ENCODE results near the gene PNLIPRP3. TPM values are rescaled to one million over a fixed set of nuclear protein-coding genes. Genes with fewer than 3 reads are reported as not detected.

The PNLIPRP3 gene
- total RNA-seq, 1 experiment from 2014 or later = not detected

DNA sequence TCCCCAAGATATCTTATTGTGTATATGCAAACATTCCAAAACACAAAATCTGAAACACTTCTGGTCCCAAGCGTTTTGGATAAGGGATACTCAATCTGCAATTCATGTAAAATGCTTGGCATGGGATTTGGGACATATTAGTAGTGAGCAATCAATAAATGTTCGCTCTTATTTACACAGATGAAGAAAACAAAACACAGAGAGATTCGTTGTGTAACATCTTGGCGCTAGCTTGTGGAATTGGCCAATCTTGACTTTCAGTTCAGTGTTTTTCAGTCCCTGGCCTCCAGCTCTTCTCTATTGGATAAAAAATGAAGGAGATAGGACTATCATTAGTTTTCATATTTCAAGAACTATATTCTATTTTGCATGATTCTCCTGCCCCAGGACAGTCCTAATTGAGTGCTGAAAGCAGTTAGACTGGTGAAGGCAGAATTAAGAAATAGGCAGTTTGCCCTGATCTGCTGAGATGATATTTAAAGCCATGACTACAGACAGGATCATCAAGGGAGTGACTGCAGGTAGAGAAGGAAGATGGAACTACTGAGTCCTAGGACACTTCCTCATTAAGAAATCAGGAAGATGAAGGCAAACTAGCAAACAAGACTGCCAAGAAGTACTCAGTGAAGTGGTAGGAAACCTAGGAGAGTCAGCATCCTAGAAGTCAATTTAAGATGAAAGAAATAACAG, 1.8 kb downstream of the PNLIPRP3 start:
- H3K36me3 ChIP-seq = no peaks in the 10 kb centered on the region
- no peak overlapping the region for H3K27ac ChIP-seq
- H3K4me3 ChIP-seq = no peak overlapping the region
- no peaks in the 10 kb centered on the region for H3K4me1 ChIP-seq
- H3K27me3 ChIP-seq = no peaks in the 10 kb centered on the region
- no peak for DNase-seq
- H3K9me3 ChIP-seq (replicated peaks) = 0 out of 2 replicates have a peak, but pooled peaks cover 3% of the 10 kb centered on the region

DNA sequence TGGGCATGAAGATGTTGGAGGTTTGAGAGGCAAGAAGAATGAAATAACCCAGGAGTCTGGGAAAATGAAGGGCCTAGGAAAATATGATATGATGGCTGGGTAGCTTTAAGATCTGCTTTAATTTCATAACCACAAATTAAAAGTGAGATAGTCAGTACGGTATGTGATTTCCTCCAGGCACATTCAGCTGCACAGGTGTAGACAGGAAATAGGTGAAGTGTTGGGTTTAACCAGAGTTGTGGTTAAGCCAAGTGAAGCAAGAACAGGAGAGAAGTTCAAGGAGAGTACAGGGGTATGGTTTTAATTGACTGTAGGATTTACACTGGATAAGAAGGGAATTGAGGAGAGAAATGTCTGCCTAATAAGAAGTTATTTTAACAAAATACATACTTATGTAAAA, 2.6 kb downstream of the PNLIPRP3 start:
- Histone ChIP-seq H3K27ac (no peak overlapping the region), H3K36me3 (no peaks in the 10 kb centered on the region), H3K9me3 (replicated peaks) (0 out of 2 replicates have a peak, but pooled peaks cover 3% of the 10 kb centered on the region), H3K27me3 (no peaks in the 10 kb centered on the region), H3K4me1 (no peaks in the 10 kb centered on the region), H3K4me3 (no peak overlapping the region)
- no peak for DNase-seq

DNA sequence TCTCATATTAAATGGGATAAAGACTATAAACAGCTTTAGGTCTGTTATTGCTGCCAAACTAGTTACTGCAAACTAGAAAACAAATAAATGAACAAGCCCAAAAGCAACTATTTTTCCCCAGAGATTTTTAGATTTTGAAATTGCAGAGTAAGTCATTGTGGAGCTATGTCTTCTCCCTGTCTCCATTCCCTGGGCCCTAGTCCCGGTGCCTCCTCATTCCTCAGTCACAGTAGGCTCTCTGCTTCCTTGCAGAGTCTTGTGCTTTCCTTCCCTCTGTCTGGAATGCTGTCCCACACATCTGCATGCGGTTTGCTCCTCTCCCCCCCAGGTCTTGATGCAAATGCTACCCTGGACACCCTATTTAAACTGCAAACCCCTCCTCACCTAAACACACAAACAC, 4.0 kb downstream of the PNLIPRP3 start:
- no peak overlapping the region for H3K4me3 ChIP-seq
- no peaks in the 10 kb centered on the region for H3K27me3 ChIP-seq
- no peak overlapping the region for H3K27ac ChIP-seq
- DNase-seq = no peak
- H3K4me1 ChIP-seq = no peaks in the 10 kb centered on the region
- H3K36me3 ChIP-seq = no peaks in the 10 kb centered on the region
- 0 out of 2 replicates have a peak, but pooled peaks cover 3% of the 10 kb centered on the region for H3K9me3 ChIP-seq (replicated peaks)

DNA sequence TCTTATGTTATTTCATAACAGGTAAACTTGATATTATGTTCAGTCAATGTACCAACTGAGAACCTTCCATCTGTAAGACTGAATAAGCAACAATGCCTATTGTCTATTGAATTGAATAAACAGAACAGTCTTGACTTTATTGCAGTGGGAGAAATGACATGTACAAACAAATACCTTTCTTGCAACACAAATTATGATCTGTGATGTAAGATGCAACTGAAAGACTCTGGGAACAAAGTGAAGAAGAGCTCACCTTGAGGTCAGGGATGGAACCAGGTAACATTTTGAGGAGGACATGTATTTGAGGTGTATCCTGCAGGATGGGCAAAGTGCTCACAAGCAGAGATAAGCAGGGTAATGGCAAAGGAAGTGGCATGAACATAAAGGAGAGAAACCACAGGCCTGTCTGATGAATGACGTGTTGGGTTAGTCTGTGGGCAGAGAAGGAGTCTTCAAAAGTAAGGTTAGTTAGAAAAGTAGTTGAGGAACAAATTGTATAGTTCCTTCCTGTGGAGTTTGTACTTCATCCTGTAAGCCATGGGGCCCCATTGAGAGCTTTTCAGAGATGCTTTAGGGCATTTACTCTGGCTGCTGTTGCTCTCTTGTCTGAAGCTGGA, 9.5 kb downstream of the PNLIPRP3 start:
- no peak for DNase-seq
- Histone ChIP-seq H3K4me3 (no peak overlapping the region), H3K4me1 (no peaks in the 10 kb centered on the region), H3K27me3 (no peaks in the 10 kb centered on the region), H3K27ac (no peak overlapping the region), H3K9me3 (replicated peaks) (0 out of 2 replicates have a peak, but pooled peaks cover 3% of the 10 kb centered on the region), H3K36me3 (no peaks in the 10 kb centered on the region)

DNA sequence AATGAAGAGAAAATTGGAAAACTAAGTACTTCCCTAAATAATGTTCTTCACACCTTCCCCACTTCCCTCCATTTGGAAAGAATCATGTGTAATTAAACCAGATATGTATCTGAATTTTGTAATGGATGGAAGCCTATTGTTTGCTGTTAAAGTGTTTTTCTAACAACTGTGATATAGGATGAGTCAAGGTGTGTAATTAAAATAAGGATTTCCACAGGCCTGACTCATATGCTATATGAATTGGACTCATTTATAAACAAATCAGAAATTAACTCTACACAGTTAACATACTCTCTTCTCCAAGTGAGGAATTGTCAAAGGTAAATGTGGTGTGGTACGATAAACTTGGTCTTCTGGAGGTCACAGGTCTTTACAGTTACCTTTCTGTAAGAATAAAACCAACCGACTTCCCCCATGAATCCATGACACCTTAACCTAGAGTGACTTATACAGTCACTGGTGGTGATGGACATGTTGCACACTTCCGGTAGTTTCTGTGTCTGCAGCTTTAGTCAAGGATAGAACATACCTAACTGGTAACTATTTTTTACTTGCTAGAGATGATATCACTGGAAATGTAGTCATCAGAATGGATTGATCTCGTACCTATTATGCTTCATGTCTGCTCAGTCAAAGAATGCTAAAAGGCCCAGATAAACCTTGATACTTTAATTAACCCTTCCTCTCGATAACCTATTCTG, 12.8 kb downstream of the PNLIPRP3 start:
- no peak for DNase-seq
- Histone ChIP-seq H3K36me3 (no peaks in the 10 kb centered on the region), H3K27me3 (no peaks in the 10 kb centered on the region), H3K4me1 (no peaks in the 10 kb centered on the region), H3K4me3 (no peak overlapping the region), H3K9me3 (replicated peaks) (no peaks in the 10 kb centered on the region), H3K27ac (no peak overlapping the region)

DNA sequence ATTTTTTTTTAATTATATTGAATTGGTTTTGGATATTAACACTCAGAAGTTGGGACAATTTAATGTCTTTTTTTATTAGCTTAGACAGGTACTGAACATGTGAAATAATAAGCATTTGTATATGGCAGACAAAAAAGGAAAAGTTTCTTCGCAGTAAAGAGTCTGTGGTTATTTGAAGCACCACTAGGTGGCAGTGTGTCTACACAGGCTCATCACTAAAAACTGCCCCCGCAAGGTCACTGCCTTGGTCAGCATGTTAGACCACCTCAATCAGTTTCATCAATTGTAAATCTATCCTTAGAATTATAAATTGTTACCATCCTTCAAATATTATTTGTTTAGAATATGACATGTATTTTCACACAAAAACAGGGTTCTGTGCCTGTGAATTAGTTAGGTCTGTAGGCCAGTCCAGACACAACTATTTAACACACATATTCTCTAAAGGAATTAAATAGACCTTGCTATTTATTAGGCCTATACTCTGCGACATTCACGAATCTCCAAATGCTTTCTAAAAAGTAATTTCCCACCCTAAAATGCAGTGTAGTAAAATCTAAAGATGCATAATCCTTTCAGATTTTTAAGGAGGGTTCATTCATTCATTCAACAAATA, 17.0 kb downstream of the PNLIPRP3 start:
- Histone ChIP-seq H3K4me3 (no peak overlapping the region), H3K36me3 (no peaks in the 10 kb centered on the region), H3K4me1 (no peaks in the 10 kb centered on the region), H3K27ac (no peak overlapping the region), H3K9me3 (replicated peaks) (no peaks in the 10 kb centered on the region), H3K27me3 (no peaks in the 10 kb centered on the region)
- peak; percentile 25 to 64 for DNase-seq

DNA sequence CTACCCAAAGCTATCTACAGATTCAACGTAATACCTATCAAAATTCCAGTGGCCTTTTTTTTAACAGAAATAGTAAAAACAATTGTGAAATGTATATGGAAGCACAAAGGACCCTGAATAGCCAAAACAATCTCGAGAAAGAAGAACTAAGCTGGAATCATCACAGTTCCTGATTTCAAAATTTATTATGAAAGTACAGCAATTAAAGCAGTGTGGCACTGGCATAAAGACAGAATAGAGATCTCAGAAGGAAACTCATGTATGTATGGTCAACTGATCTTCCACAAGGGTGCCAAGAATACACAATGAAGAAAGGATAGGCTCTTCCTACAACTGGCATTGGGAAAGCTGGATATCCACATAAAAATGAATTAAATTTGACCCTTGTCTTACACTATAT, 23.2 kb downstream of the PNLIPRP3 start:
- no peak for DNase-seq
- Histone ChIP-seq H3K9me3 (replicated peaks) (no peaks in the 10 kb centered on the region), H3K27ac (no peak overlapping the region), H3K27me3 (no peaks in the 10 kb centered on the region), H3K4me1 (no peaks in the 10 kb centered on the region), H3K4me3 (no peak overlapping the region), H3K36me3 (no peaks in the 10 kb centered on the region)

DNA sequence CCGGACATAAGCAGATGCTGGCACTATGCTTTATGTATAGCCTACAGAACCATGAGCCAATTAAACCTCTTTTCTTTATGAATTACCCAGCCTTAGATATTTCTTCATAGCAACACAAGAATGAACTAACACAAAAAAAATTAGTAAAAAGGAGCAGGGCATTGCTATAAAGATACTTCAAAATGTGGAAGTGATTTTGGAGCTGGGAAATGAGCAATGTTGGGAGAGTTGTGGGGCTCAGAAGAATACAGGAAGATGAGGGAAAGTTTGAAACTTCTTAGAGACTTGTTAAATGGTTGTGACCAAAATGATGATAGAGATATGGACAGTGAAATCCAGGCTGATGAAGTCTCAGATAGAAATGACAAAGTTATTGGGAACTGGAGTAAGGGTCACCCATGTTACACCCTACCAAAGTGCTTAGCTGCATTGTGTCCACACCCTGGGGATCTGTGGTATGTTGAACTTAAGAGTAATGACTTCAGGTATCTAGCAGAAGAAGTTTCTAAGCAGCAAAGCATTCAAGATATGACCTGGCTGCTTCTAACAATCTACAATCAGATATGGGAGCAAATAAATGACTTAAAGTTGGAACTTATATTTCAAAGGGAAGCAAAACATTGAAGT, 24.2 kb downstream of the PNLIPRP3 start:
- H3K27ac ChIP-seq = no peak overlapping the region
- H3K9me3 ChIP-seq (replicated peaks) = no peaks in the 10 kb centered on the region
- H3K4me3 ChIP-seq = no peak overlapping the region
- no peaks in the 10 kb centered on the region for H3K4me1 ChIP-seq
- no peaks in the 10 kb centered on the region for H3K36me3 ChIP-seq
- DNase-seq = no peak
- H3K27me3 ChIP-seq = no peaks in the 10 kb centered on the region

DNA sequence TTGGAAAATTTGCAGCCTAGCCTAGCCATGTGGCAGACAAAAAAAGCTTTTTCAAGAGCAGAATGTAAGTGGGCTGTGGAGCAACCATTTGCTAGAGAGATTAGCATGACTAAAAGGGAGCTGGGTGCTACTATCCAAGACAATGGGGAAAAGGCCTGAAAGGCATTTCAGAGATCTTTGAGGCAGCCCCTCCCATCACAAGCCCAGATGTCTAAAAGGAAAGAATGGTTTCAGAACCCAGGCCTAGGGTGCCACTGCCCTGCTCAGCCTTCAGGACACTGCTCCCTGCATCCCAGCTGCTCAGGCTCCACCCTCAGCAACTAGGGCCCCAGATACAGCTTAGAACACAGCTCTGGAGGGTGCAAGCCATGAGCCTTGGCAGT, 24.7 kb downstream of the PNLIPRP3 start:
- Histone ChIP-seq H3K36me3 (no peaks in the 10 kb centered on the region), H3K4me3 (no peak overlapping the region), H3K27me3 (no peaks in the 10 kb centered on the region), H3K9me3 (replicated peaks) (no peaks in the 10 kb centered on the region), H3K27ac (no peak overlapping the region), H3K4me1 (no peaks in the 10 kb centered on the region)
- DNase-seq = no peak

DNA sequence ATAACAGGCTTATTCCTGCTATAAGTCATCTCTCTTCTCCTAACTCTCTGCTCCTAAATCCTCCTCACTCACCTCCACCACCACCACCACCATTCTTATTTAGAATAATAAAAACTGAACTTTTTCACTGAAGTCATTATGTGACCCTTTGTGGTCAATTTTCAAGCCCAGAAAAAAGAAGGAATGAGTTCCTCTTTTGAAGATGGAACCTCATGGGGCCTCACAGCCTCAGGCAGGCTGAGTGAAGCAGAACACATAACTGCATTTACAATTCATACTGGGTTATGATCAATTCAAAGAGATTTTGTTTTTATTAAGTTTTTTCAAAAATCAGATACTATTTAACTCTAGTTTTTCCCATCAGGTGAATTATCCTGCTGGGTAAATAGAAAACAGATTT, 29.8 kb downstream of the PNLIPRP3 start:
- Histone ChIP-seq H3K9me3 (replicated peaks) (no peaks in the 10 kb centered on the region), H3K27me3 (0 out of 2 replicates have a peak, but pooled peaks cover 3% of the 10 kb centered on the region), H3K36me3 (no peaks in the 10 kb centered on the region), H3K4me3 (no peak overlapping the region), H3K27ac (no peak overlapping the region), H3K4me1 (no peaks in the 10 kb centered on the region)
- DNase-seq = no peak

DNA sequence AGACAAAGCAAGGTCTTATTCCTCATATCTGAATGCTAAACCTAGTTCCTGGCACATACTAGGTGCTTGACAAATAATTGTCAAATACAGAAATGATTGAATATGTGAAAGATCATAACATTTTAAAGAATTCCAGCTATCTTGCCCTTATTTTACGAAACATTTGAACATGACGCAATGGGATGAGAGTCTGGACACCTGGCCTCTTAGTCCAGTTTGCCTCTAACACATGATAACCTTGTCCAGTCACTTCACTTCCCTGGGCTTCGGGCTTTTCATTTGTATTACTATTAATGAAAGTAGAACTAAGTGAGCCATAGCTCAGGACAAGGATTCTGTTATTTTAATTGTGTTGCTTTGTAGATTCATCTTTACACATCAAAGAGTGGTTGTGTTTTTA, 32.6 kb downstream of the PNLIPRP3 start:
- no peaks in the 10 kb centered on the region for H3K36me3 ChIP-seq
- H3K4me3 ChIP-seq = no peak overlapping the region
- no peak overlapping the region for H3K27ac ChIP-seq
- no peak for DNase-seq
- H3K27me3 ChIP-seq = 0 out of 2 replicates have a peak, but pooled peaks cover 3% of the 10 kb centered on the region
- H3K4me1 ChIP-seq = no peaks in the 10 kb centered on the region
- H3K9me3 ChIP-seq (replicated peaks) = no peaks in the 10 kb centered on the region

DNA sequence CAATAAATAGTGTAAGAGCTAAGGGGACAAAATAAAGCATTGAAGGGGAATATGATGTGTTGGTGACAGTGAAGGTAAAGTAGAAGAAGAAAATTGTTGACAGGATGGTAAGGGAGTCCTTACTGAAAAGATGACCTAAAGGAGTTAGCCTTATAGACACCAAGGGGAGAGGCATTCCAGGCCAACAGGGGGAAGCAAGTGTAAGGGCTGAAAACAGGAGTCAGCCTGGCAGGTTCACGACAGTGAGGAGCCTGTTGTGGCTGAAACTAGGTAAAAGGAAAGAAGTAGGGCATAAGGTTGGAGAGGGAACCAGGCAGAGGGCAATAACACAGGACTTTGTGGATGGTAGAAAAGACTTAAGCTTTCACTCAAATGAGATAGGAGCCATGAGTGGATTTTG, 34.0 kb downstream of the PNLIPRP3 start:
- Histone ChIP-seq H3K4me3 (no peak overlapping the region), H3K4me1 (no peaks in the 10 kb centered on the region), H3K36me3 (no peaks in the 10 kb centered on the region), H3K9me3 (replicated peaks) (no peaks in the 10 kb centered on the region), H3K27ac (no peak overlapping the region), H3K27me3 (0 out of 2 replicates have a peak, but pooled peaks cover 3% of the 10 kb centered on the region)
- DNase-seq = no peak

DNA sequence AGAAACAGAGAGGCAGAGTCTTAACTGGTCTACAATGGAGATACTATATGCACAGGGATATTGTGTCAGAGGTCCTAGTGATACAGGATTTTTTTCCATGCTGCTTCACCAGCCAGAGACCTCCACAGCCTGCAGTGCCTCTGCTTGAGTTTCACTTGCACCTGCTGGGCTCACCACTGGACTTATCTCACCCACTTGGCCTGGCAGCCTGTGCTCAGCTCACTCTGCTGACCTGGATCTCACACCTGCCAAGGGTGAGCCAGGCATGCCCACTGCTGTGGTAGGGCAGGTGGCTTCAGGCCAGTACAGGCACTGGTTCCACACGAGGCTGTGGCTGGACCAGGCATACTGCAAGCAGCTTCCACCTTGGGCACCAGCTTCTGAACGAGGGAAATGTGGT, 36.6 kb downstream of the PNLIPRP3 start:
- Histone ChIP-seq H3K27ac (no peak overlapping the region), H3K9me3 (replicated peaks) (no peaks in the 10 kb centered on the region), H3K36me3 (no peaks in the 10 kb centered on the region), H3K27me3 (0 out of 2 replicates have a peak, but pooled peaks cover 3% of the 10 kb centered on the region), H3K4me3 (no peak overlapping the region), H3K4me1 (no peaks in the 10 kb centered on the region)
- DNase-seq = no peak

DNA sequence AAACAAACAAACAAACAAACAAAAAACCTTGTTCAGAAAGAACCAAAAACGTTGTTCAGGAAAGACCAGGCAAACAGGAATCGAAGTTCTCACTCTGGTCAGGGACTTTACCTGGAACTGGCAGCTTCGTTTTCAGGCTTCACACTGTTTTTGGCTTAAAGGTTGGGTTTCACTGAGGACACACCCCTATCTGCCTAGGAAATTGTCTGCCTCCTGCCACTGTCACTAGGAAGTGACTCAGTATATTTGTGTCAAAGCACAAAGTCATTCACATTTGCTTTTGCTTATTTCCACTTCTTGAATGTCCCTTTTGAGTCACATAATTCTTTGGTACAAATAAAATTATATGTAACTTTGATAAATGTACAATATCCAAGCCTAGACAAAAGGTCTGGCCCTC, 37.9 kb downstream of the PNLIPRP3 start:
- no peak for DNase-seq
- H3K4me3 ChIP-seq = no peak overlapping the region
- no peaks in the 10 kb centered on the region for H3K9me3 ChIP-seq (replicated peaks)
- no peaks in the 10 kb centered on the region for H3K36me3 ChIP-seq
- H3K27ac ChIP-seq = no peak overlapping the region
- H3K27me3 ChIP-seq = 0 out of 2 replicates have a peak, but pooled peaks cover 3% of the 10 kb centered on the region
- no peaks in the 10 kb centered on the region for H3K4me1 ChIP-seq
